Measurements from ENCODE around the gene KRTAP26-1.

The KRTAP26-1 gene

GRCh38 chr21:30329203-30329875, 9.2 kb upstream of the KRTAP26-1 start:
- no peak for TF ChIP-seq CTCF (IDR thresholded peaks at IDR 0.05)

- no peak for TF ChIP-seq CTCF (IDR thresholded peaks at IDR 0.05)
Measured at GRCh38 chr21:30326390-30326789, 6.3 kb upstream of the KRTAP26-1 start.

GRCh38 chr21:30315701-30316100, 4.4 kb downstream of the KRTAP26-1 start:
- no peak for TF ChIP-seq CTCF (IDR thresholded peaks at IDR 0.05)

- TF ChIP-seq CTCF (IDR thresholded peaks at IDR 0.05): no peak
Measured at GRCh38 chr21:30306884-30307283, 13.2 kb downstream of the KRTAP26-1 start.

GRCh38 chr21:30305136-30305535, 15.0 kb downstream of the KRTAP26-1 start:
- TF ChIP-seq CTCF (IDR thresholded peaks at IDR 0.05): no peak

GRCh38 chr21:30289215-30289614, 30.9 kb downstream of the KRTAP26-1 start, which contains the start of gene KRTAP25-1:
Gene KRTAP25-1 (minus strand): TSS chr21:30289514. CDS start chr21:30289490, 24 bp downstream.
- no peak for TF ChIP-seq CTCF (IDR thresholded peaks at IDR 0.05)

GRCh38 chr21:30282850-30283249, 37.3 kb downstream of the KRTAP26-1 start, which contains the start of gene KRTAP24-1:
Gene KRTAP24-1 (minus strand): TSS chr21:30282950. CDS start chr21:30282932, 18 bp downstream.
- TF ChIP-seq CTCF (IDR thresholded peaks at IDR 0.05): no peak
